Measurements from ENCODE around the gene PPP2R5B. TPM values are rescaled to one million over a fixed set of nuclear protein-coding genes. Genes with fewer than 3 reads are reported as not detected.

Gene PPP2R5B
- total and polyA plus RNA-seq, 9 of the 15 experiments (the other 6 are each of a cell fraction or from before 2014, with no cell fraction given), result 0.10 to 7.8 (median 3.3) TPM

DNA sequence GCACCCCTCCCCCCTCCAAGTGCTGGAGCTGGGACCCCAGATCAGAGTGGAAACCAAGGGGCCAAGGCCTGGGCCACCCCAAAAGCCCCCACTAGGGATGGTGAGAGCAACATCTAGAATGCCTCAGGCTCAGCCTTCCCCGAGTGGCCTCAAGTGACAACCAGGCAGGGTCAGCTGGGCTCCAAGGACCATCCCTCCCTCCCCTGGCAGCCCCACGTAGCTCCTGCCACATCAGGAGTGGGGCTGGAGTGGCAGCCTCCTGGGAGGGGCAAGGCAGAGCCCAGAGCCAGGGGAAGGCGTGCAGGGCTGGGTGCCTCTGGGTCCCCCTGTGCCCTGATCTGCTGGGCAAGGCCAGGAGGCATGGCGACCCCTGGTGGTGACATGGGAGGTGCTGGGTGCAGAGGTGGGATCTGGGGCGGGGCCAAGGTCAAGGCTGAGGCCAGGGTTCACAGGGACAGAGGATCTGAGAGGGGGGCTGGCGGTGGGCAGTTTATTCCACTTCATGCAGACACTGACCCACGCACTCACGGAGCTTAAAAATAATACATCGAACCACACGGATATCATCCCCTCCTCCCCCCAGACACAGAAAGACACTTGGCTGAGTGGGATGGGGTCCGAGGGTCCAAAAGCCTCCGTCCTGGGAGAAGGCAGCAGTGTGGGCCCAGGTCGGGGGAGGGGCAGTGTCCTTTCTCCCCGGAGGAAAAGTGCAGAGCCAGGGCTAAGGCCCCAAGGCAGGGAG, 30.2 kb upstream of the PPP2R5B start (continued):
- TF ChIP-seq MYNN (IDR thresholded peaks at IDR 0.05) (peak; percentile 89), MYNN (CRISPR knock-in tag; IDR thresholded peaks at IDR 0.05) (no peak), C11orf30 (IDR thresholded peaks at IDR 0.05; ENCODE audit: low read depth) (no peak), ZNF668 (CRISPR knock-in tag; IDR thresholded peaks at IDR 0.05) (0 out of 2 replicates have a peak, but pooled peaks have one; percentile 7), TOE1 (IDR thresholded peaks at IDR 0.05; ENCODE audit: borderline replicate concordance) (peak; percentile 64), TOE1 (CRISPR knock-in tag; IDR thresholded peaks at IDR 0.05; ENCODE audit: borderline replicate concordance, low read depth) (no peak), SP2 (IDR thresholded peaks at IDR 0.05; ENCODE audit: extremely low read depth, low read depth, low read length, poor library complexity, severe bottlenecking) (no peak), CCNT2 (IDR thresholded peaks at IDR 0.05; ENCODE audit: borderline replicate concordance, extremely low read depth, insufficient read length, low read depth, low read length) (no peak), RCOR1 (IDR thresholded peaks at IDR 0.05; ENCODE audit: borderline replicate concordance in 1 of 2, low read depth in 2 of 2, low read length in 2 of 2) (0 out of 4 replicates have a peak, but pooled peaks of 1 of the 2 experiments have one; percentile 45), ZNF77 (CRISPR knock-in tag; IDR thresholded peaks at IDR 0.05) (no peak), NFIC (IDR thresholded peaks at IDR 0.05) (peak; percentile 62), CTBP1 (IDR thresholded peaks at IDR 0.05; ENCODE audit: borderline replicate concordance) (peak; percentile 57; the same call in 1 of the 2 replicates), CXXC5 (CRISPR knock-in tag; IDR thresholded peaks at IDR 0.05) (peak; percentile 38; the same call in 1 of the 2 replicates), POLR2B (IDR thresholded peaks at IDR 0.05; ENCODE audit: low read depth, partially characterized antibody) (peak; percentile 40), CHCHD3 (CRISPR knock-in tag; IDR thresholded peaks at IDR 0.05) (no peak)
- TF ChIP-seq, protein P1, sequence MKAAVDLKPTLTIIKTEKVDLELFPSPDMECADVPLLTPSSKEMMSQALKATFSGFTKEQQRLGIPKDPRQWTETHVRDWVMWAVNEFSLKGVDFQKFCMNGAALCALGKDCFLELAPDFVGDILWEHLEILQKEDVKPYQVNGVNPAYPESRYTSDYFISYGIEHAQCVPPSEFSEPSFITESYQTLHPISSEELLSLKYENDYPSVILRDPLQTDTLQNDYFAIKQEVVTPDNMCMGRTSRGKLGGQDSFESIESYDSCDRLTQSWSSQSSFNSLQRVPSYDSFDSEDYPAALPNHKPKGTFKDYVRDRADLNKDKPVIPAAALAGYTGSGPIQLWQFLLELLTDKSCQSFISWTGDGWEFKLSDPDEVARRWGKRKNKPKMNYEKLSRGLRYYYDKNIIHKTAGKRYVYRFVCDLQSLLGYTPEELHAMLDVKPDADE (conservative IDR thresholded peaks at IDR 0.05; ENCODE audit: control insufficient read depth, low read depth, low read length), result no peak
- TF ChIP-seq, protein P2, sequence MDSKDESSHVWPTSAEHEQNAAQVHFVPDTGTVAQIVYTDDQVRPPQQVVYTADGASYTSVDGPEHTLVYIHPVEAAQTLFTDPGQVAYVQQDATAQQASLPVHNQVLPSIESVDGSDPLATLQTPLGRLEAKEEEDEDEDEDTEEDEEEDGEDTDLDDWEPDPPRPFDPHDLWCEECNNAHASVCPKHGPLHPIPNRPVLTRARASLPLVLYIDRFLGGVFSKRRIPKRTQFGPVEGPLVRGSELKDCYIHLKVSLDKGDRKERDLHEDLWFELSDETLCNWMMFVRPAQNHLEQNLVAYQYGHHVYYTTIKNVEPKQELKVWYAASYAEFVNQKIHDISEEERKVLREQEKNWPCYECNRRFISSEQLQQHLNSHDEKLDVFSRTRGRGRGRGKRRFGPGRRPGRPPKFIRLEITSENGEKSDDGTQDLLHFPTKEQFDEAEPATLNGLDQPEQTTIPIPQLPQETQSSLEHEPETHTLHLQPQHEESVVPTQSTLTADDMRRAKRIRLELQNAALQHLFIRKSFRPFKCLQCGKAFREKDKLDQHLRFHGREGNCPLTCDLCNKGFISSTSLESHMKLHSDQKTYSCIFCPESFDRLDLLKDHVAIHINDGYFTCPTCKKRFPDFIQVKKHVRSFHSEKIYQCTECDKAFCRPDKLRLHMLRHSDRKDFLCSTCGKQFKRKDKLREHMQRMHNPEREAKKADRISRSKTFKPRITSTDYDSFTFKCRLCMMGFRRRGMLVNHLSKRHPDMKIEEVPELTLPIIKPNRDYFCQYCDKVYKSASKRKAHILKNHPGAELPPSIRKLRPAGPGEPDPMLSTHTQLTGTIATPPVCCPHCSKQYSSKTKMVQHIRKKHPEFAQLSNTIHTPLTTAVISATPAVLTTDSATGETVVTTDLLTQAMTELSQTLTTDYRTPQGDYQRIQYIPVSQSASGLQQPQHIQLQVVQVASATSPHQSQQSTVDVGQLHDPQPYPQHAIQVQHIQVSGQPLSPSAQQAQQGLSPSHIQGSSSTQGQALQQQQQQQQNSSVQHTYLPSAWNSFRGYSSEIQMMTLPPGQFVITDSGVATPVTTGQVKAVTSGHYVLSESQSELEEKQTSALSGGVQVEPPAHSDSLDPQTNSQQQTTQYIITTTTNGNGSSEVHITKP (IDR thresholded peaks at IDR 0.05; ENCODE audit: partially characterized antibody), result peak; percentile 40
- TF ChIP-seq, protein P3, sequence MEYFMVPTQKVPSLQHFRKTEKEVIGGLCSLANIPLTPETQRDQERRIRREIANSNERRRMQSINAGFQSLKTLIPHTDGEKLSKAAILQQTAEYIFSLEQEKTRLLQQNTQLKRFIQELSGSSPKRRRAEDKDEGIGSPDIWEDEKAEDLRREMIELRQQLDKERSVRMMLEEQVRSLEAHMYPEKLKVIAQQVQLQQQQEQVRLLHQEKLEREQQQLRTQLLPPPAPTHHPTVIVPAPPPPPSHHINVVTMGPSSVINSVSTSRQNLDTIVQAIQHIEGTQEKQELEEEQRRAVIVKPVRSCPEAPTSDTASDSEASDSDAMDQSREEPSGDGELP (CRISPR knock-in tag; IDR thresholded peaks at IDR 0.05; ENCODE audit: borderline replicate concordance), result peak; percentile 87
